Hematopoietic multipotent progenitor cell (in vitro differentiated cells): ENCODE data around the gene ATP2B3. TPM values are rescaled to one million over a fixed set of nuclear protein-coding genes. Genes with fewer than 3 reads are reported as not detected.
A peak's percentile ranks its signal among the peaks of the same experiment; 100 is the strongest.

Source experiments
- DNase-seq, 3 donors: peaks; one replicate each; pipeline ENCODE4 v3.0.0-alpha.2; 2011 to 2015; ENCODE audit warnings: low read depth in 2 of 3, low spot score in 2 of 3
- total RNA-seq: library from RNA; depleted of rRNA; stranded (reverse); fragments of >200 nt; gene quantifications from one replicate; pipeline ENCODE4 v1.2.3, GENCODE V29; 2012

ATP2B3 gene
- total RNA-seq, 1 donor: not detected

GRCh38 chrX:153488231-153488914, 29.1 kb upstream of the ATP2B3 start:
- DNase-seq: no peak

DNA sequence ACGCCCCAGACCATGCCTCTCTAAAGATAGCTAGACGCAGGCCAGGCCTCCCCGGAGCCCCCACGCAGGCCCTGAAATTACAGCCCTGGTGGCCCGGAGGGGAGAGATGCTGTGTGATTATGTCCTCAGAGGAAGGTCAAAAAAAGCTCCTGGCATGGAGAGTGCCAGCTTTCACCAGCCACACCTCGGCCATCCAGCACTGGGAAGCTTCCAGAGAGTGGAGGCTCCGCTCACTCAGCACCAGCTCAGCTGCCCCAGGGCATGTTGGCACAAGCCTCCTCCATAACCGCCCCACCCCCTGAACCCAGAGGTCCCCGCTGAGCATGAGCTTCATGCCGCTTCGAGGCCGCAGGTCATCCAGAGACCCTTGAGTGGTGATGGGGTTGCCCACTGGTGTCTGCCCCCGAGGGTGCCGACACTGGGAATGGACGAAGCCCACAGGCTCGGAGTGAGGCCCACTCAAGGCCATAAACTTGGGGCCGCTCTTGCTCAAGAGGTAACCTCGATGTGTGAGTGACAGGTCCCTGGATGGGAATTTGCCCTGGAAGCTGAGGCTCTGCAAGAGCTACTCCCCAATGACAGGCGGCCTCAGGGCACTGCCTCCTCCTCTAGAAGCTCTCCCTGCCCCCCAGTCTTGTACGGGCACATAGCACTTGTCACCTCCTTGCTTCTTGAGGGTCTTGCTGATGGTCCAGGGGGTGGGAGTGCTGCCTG, 27.1 kb upstream of the ATP2B3 start:
- DNase-seq: no peak

DNA sequence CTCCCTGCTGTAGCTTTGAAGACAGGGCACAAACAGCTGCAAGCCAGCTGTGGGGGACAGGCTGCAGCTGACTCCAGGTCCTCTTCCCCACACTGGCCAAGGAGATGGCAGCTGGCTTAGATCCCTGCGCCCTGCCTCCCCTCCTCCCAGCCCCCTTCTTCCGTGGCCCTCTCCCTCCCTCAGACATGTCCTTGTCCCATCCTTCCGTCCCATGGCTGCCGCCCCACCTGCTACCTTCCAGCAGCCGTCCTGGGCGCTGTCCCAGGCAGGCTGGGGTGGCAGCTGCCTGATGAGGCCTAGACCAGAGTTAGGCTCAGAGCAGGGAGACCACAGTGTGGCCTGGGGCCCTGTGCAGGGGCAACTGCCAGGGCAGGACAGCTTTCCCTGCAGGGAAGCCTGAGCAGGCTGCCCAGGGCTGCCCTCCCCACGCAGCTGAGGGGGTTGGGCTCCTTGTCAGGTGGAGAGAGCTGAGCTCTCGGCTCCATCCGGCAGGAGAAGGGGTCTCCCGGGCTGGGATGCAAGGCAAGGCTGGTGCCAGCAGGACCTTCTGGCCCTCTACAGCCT, 26.0 kb upstream of the ATP2B3 start:
- DNase-seq: no peak

DNA sequence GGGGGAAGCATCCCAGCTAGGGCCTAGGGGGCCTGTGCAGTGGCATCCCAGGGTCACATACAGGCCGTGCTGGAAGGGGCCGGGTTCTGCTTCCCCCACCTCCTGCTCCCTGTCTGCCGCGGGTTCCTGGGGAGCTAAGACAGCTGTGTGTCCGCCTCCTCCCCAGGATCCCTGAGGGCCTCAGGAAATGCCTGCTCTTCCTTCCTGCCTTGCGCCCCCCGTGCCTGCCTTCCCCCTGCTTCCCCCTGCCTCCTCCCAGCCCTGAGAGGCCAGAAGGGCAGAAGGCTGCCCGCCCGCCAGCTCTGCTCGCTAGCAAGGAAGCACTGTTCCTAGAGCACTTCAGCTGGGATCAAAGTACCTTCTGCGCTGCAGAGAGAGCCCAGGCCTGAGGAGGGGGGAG, 25.5 kb upstream of the ATP2B3 start:
- DNase-seq: no peak

DNA sequence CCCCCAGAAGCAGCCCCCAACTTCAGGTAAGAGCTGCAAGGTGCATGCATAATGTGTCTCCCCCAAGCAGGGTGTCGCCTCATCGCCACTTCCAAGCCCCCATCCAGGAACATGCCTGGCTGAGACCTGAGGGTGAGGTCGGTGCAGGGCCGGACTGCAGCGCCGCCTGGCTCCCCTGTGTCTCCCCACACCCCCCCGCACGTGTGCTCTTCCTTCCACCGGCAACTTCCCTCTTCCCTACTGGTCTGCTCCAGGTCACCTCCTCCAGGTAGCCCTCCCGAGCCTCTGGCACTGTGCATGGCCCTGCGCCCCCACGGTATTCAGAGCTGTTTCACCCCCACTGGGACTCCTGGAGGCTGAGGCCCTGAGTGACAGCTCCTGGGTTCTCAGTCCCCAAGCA, 24.9 kb upstream of the ATP2B3 start:
- no peak for DNase-seq

DNA sequence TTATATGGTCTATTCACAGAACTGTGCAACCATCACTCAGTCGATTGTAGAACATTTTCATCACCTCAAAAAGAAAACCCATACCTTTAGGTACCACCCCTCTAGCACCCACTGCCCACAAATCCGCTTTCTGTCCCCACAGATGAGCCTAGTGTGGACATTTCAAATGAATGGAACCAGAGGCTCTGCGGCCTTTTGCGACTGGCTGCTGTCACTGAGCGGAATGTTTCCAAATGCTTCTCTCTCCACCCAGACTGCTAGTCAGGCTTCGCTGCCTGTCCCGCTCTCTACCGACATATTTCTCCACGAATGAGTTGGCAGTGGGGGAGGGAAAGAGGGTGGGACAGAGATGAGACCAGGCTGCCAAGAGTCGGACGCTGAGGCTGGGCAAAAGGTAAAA, 24.4 kb upstream of the ATP2B3 start:
- DNase-seq: no peak

DNA sequence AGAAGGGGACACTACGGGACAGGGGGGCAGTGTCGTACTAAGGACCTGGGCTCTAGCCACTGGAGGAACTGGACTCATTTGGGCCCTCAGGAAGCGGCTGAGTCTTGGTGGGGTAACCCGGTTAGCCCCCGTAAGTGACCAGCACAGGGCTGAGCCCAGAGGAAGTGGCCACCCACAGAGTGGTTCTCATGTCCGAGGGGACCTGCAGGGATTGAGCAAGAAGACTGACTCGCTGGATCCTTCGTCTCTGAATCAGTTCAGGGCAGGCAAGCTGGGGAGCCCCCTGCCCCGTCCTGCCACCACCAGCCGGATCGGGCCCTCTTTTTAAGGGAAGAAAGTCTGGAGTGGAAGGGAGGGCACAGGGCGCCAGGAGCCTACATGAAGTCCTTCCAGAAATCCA, 23.4 kb upstream of the ATP2B3 start:
- no peak for DNase-seq

GRCh38 chrX:153494541-153495361, 22.7 kb upstream of the ATP2B3 start, which contains the start of gene BGN:
Gene BGN (plus strand): TSS chrX:153494980. CDS start chrX:153504632, 9,652 bp downstream.
- peak in 2 of 3 donors; percentile 26 to 58 for DNase-seq

GRCh38 chrX:153495362-153495751, 22.1 kb upstream of the ATP2B3 start:
- DNase-seq: no peak

DNA sequence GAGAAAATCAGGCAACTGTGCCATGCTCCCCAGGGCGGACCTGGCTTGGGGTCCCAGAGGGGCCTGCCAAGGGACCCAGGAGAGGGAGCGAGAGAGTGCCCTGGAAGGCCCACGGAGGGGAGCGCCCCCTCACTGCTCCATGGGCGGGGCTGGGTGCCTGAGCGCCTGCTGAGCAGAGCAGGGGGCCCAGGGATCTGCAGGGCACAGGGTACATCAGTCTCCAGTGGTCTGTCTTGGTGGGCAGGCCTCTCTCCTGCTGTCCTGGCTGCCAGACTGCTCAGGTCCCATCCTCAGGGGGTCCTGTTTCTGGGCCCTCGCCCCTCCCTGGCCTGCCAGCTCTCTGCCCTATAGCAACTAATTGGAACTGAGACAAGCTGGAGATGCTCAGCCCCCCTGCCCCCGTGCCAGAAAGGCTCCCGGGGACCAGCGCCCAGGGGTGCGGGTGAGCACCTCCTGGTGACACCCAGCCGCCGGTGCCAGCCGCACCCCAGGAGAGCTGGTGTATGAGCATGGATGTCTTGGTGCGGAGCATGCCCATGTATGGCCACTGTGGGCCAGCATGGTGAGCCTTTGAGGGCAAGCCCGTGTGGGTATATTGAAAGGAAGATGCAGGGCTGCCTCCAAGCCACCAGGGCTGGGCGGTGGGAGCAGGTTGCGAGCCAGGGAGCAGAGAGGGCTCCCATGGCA, 21.4 kb upstream of the ATP2B3 start:
- no peak for DNase-seq

GRCh38 chrX:153496590-153496959, 20.9 kb upstream of the ATP2B3 start:
- no peak for DNase-seq

GRCh38 chrX:153498453-153498852, 19.0 kb upstream of the ATP2B3 start:
- DNase-seq: no peak

DNA sequence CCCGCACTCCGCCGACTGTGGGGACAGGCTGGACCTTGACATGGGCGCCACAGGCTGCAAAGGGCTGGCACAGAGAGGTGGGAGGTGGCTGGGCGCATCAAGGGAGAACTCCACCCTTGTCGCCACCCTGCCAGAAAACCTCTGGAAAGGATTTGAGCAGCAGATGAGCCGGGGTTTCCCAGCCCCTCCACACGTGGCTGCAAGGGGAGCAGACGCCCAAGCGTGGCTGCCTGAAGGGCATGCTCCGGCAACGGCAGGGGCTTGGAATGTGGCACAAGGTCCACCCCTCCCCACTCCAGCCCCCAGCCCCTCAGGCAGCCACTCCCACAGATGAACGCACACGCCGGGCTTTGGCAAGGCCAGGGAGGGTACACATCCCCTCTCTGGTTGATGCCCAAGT, 18.1 kb upstream of the ATP2B3 start:
- no peak for DNase-seq

- no peak for DNase-seq
These were observed 17.6 kb upstream of the ATP2B3 start for GRCh38 chrX:153499876-153500275.

DNA sequence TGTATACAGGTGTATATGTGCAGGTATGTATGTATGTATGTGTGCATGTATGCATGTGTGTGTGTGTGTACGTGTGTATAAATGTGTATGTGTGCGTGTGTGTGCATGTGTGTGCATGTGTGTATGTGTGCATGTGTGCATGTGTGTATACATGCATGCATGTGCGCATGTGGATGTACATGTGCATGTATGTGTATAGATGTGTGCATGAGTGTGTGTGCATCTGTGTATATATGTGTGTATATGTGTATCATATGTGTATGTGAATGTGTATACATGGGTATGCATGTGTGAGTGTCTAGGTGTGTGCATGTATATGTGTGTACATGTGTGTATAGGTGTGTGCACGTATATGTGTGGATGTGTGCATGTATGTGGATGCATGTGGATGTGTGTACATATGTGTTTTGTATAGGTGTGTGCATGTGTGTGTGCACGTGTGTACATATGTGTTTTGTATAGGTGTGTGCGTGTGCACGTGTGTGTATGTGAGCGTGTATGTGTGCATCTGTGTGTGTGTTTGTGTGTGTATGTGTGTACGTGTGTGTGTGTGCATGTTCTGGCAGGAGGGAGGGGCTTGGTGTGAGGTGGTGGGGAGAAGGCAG, 16.7 kb upstream of the ATP2B3 start:
- no peak for DNase-seq

GRCh38 chrX:153501530-153501929, 15.9 kb upstream of the ATP2B3 start:
- no peak for DNase-seq

DNA sequence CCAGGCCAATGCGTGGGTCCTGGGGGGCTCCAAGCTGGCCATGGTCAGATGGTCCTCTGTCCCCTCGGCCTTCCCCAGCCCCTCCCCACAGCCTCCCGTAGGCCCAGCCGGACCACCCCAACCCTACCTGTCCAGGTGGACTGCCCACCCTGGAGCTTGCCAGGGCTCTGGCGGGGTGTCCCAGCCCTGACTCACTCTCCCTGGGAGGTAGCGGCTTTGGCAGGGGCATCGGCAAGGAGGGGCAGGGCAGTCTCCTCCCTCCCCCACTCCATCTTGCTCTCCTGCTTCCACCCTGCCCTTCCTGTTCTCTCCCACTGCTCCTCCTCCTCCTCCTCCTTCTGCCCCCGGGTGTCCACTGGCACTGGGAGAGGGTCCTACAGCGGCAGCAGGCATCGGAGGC, 15.3 kb upstream of the ATP2B3 start:
- DNase-seq: no peak

- no peak for DNase-seq
These were observed 14.6 kb upstream of the ATP2B3 start for GRCh38 chrX:153502796-153503195.

- no peak for DNase-seq
These were observed 12.9 kb upstream of the ATP2B3 start for GRCh38 chrX:153504445-153505016.

- DNase-seq: no peak
These were observed 12.1 kb upstream of the ATP2B3 start for GRCh38 chrX:153505361-153505760.
